ENCODE measurements around the gene APMAP.

The APMAP gene

DNA sequence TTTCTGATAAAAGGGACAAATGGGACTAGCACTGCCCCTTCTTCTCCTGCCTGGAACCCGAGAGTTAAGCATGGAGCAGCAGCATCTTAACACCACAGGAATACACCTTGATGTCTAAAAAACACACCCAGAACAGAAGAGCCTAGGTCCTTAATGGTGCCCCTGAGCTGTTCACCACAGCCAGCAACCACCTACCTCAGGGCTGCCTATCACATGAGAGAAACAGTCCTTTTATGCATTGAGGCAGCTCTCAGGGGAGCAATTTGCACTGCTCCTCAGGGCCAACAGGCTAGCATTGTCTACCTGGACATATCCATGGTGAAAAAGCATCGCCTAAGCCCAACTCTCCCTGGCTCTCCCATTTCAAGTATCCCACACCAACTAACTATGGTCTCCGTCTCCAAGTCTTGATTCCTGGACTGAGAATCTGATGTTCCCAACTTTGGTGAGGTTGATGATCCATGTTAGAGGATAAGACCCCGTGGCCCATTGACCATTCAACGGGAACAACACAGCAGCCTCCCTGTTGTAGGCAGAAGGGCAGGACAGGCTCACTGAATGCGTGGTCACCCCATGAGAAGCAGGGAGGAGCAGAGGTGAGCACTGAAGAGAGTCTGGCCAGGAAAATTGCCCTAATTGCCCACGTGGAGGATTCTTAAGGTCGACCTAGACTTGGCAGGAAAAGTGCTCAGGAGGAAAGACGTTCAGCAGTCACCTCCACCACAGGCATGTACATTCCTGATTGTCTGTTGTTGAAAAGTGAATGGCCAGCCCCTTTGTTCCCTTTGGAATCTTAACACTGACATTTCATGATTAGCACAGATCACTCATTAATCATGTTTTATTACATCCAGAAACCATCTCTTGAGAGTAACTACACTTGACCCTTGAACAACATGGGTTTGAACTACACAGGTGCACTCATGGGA lies 4.2 kb upstream of the APMAP start:
- TF ChIP-seq, protein P1, sequence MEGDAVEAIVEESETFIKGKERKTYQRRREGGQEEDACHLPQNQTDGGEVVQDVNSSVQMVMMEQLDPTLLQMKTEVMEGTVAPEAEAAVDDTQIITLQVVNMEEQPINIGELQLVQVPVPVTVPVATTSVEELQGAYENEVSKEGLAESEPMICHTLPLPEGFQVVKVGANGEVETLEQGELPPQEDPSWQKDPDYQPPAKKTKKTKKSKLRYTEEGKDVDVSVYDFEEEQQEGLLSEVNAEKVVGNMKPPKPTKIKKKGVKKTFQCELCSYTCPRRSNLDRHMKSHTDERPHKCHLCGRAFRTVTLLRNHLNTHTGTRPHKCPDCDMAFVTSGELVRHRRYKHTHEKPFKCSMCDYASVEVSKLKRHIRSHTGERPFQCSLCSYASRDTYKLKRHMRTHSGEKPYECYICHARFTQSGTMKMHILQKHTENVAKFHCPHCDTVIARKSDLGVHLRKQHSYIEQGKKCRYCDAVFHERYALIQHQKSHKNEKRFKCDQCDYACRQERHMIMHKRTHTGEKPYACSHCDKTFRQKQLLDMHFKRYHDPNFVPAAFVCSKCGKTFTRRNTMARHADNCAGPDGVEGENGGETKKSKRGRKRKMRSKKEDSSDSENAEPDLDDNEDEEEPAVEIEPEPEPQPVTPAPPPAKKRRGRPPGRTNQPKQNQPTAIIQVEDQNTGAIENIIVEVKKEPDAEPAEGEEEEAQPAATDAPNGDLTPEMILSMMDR (IDR thresholded peaks at IDR 0.05), result no peak
- no peaks in the 10 kb centered on the region for H3K9me3 ChIP-seq
- peaks cover 6% of the 10 kb centered on the region for H3K27me3 ChIP-seq
- H3K27ac ChIP-seq, result no peak overlapping the region
- H3K36me3 ChIP-seq, result no peaks in the 10 kb centered on the region
- H3K4me1 ChIP-seq (ENCODE audit: control insufficient read depth in 1 of 2, insufficient read depth in 1 of 2, low read depth in 1 of 2, low read length in 1 of 2), result peaks cover 19 to 35% of the 10 kb centered on the region in 2 experiments
- no peak overlapping the region for H3K4me3 ChIP-seq (ENCODE audit: low read depth in 1 of 2, low read length in 1 of 2)

DNA sequence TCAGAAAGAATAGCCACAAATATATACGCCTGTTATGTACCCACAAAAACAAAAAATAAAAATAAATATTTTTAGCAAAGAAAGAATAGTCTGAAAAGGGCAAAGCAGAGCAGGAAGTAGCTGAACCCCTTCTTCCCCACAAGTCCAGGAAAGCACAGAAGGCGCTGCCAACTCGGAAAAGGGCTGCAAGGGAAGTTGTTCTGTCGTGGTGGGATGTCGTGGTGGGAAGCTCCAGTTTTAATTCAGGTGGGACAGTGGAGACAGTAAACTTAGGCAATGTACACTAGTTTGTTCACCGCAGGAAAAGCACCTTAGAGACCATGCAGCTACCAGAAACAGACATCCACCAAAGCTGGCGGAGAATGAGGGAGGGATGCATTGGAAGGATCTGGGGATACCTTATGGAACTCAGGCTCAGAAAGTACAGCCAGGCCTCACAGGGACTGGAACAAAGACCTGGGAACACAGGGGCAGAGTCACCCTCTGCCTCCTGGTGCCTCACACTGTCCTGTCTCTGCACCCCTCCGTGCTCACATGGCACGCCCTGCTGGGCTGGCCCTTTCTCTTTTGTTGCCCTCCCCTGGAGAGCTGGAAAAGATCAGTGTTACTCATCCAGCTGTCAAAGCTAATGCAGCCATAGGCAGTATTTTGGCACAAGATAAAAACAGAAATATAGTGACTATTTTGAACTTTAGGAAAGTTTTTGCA lies 3.3 kb upstream of the APMAP start:
- H3K27ac ChIP-seq, result no peak overlapping the region
- no peaks in the 10 kb centered on the region for H3K9me3 ChIP-seq
- no peak overlapping the region for H3K4me3 ChIP-seq (ENCODE audit: low read depth in 1 of 2, low read length in 1 of 2)
- TF ChIP-seq, protein P1 (IDR thresholded peaks at IDR 0.05), result no peak
- peaks cover 6% of the 10 kb centered on the region for H3K27me3 ChIP-seq
- H3K4me1 ChIP-seq (ENCODE audit: control insufficient read depth in 1 of 2, insufficient read depth in 1 of 2, low read depth in 1 of 2, low read length in 1 of 2), result peaks cover 27 to 43% of the 10 kb centered on the region in 2 experiments
- H3K36me3 ChIP-seq, result no peaks in the 10 kb centered on the region

DNA sequence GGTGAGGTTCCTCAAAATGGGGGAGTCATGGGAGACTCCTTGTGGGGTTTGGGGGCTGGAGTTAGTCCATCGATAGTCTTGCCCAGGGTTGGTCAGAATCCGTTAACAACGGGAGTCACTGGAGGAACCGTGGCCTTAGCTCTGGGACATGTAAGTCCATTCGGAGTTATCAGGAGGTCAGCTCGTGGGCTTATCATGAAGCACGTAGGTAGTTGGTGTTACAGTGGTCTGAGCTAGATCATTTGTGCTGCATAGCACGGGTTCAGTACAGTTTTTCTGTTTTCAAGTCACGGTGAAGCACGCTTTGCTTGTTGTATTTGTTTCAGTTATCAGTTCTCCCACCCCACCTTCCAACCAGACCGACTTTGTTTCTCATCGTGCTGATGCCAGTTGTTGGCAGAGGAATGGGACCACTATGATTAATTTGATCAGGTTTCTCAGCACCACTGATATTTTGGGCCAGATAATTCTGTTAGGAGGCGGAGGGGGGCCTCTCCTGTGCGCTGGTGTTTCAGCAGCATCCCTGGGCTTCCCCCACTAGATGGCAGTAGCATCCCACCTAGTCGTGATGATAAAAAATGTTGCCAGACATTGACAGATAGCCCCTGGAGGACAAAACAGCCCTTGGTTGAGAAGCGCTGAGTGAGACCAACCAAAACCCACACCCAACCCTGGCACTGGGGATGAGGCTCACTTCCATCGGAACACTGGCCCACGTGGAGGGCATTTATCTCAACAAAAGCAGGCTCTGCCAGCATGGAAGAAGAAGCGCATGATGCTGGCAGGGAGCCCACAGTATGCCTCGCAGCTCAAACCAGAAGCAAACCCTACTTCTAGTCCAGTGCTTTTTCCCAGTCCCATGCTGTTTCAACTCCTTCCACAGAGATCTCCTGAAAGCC lies 2.2 kb upstream of the APMAP start:
- peaks cover 39 to 55% of the 10 kb centered on the region in 2 experiments for H3K4me1 ChIP-seq (ENCODE audit: control insufficient read depth in 1 of 2, insufficient read depth in 1 of 2, low read depth in 1 of 2, low read length in 1 of 2)
- H3K27ac ChIP-seq, result no peak overlapping the region
- H3K4me3 ChIP-seq (ENCODE audit: low read depth in 1 of 2, low read length in 1 of 2), result no peak overlapping the region
- TF ChIP-seq, protein P1 (IDR thresholded peaks at IDR 0.05), result peak; percentile 93
- peaks cover 6% of the 10 kb centered on the region for H3K27me3 ChIP-seq
- no peaks in the 10 kb centered on the region for H3K9me3 ChIP-seq
- no peaks in the 10 kb centered on the region for H3K36me3 ChIP-seq

DNA sequence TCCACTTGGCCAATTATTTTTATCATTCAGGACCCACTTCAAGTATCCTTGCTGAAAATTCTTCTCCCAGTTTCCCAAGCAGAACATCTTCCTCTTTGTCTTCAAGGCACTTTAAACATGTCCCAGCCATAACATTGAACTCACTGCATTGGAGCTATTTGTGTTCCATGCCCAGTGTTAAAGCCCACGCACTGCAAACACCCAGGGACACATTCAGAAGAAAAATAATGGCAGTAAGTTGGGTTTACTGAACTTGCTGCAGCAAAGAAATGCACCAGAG lies 1.6 kb upstream of the APMAP start:
- H3K4me3 ChIP-seq (ENCODE audit: low read depth in 1 of 2, low read length in 1 of 2), result no peak overlapping the region
- TF ChIP-seq, protein P1 (IDR thresholded peaks at IDR 0.05), result no peak
- no peaks in the 10 kb centered on the region for H3K9me3 ChIP-seq
- no peak overlapping the region for H3K27ac ChIP-seq
- peaks cover 45 to 61% of the 10 kb centered on the region in 2 experiments for H3K4me1 ChIP-seq (ENCODE audit: control insufficient read depth in 1 of 2, insufficient read depth in 1 of 2, low read depth in 1 of 2, low read length in 1 of 2)
- H3K36me3 ChIP-seq, result no peaks in the 10 kb centered on the region
- peaks cover 6% of the 10 kb centered on the region for H3K27me3 ChIP-seq

All from neutrophil (primary cell).